Keratinocyte (primary cell): ENCODE data around the gene CCT7. TPM values are rescaled to one million over a fixed set of nuclear protein-coding genes. Genes with fewer than 3 reads are reported as not detected.

Experiments
- DNase-seq: peaks from one replicate; pipeline ENCODE4 v3.0.0-alpha.2; 2011; ENCODE audit warnings: low read depth, missing footprints, low spot score
- FAIRE-seq: peaks from 2 replicates; lab custom pipeline; 2011; peaks lifted over from hg19 to GRCh38; lab: Jason Lieb, UNC
- H2AFZ ChIP-seq: 2 replicates; pipeline ENCODE4 v1.6.0; 2012; ENCODE audit warnings: low read length, control low read depth, inconsistent platforms; ENCODE audit not compliant: control insufficient read depth
- H3K27ac ChIP-seq: 2 replicates; pipeline ENCODE4 v1.5.1; 2011; ENCODE audit warnings: low read length; ENCODE audit not compliant: control insufficient read depth, insufficient read depth
- H3K27me3 ChIP-seq: 3 replicates; pipeline ENCODE4 v1.6.0; 2011; ENCODE audit warnings: low read length; ENCODE audit not compliant: control insufficient read depth, insufficient read depth; ENCODE audit errors: extremely low read depth
- H3K36me3 ChIP-seq, 2 experiments: 2 replicates in 1 of 2; 3 replicates in 1 of 2; pipeline ENCODE4 v1.5.1; 2011; ENCODE audit warnings: low read length in 2 of 2, mild to moderate bottlenecking in 1 of 2; ENCODE audit not compliant: control insufficient read depth in 2 of 2, insufficient read depth in 2 of 2; ENCODE audit errors: extremely low read depth in 1 of 2
- H3K4me1 ChIP-seq: 3 replicates; pipeline ENCODE4 v1.5.1; 2011; ENCODE audit warnings: low read length; ENCODE audit not compliant: control insufficient read depth, insufficient read depth; ENCODE audit errors: extremely low read depth
- H3K4me2 ChIP-seq: 3 replicates; pipeline ENCODE4 v1.6.0; 2011; ENCODE audit warnings: low read depth, low read length; ENCODE audit not compliant: control insufficient read depth, insufficient read depth; ENCODE audit errors: extremely low read depth
- H3K4me3 ChIP-seq, 3 experiments: fragments of 200-600 bp in 1 of 3; sonication (generic) in 1 of 3; 2 replicates in 2 of 3; 3 replicates in 1 of 3; pipeline ENCODE4 v1.5.1; 2011 to 2016; ENCODE audit warnings: low read length in 3 of 3, mild to moderate bottlenecking in 3 of 3, control low read depth in 2 of 3, inconsistent platforms in 1 of 3, low read depth in 1 of 3, mixed read lengths in 1 of 3, mixed run types in 1 of 3, moderate library complexity in 1 of 3; ENCODE audit not compliant: control insufficient read depth in 2 of 3, insufficient read depth in 2 of 3; ENCODE audit errors: extremely low read depth in 1 of 3
- H3K79me2 ChIP-seq: 2 replicates; pipeline ENCODE4 v1.6.0; 2012; ENCODE audit warnings: low read length; ENCODE audit not compliant: control insufficient read depth, insufficient read depth
- H3K9ac ChIP-seq: 3 replicates; pipeline ENCODE4 v1.6.0; 2011; ENCODE audit warnings: low read length; ENCODE audit not compliant: control insufficient read depth, insufficient read depth; ENCODE audit errors: extremely low read depth
- H3K9me1 ChIP-seq: 3 replicates; pipeline ENCODE4 v1.6.0; 2011; ENCODE audit warnings: low read length; ENCODE audit not compliant: control insufficient read depth, insufficient read depth; ENCODE audit errors: extremely low read depth
- H3K9me3 ChIP-seq: 2 replicates; pipeline ENCODE4 v1.5.1; 2012; ENCODE audit warnings: low read depth, low read length; ENCODE audit not compliant: control insufficient read depth
- H4K20me1 ChIP-seq: 3 replicates; pipeline ENCODE4 v1.6.0; 2011; ENCODE audit warnings: low read length; ENCODE audit not compliant: control insufficient read depth, insufficient read depth; ENCODE audit errors: extremely low read depth
- EZH2 ChIP-seq: IDR thresholded peaks from one replicate; pipeline ENCODE4 v1.6.1; 2012; ENCODE audit warnings: inconsistent platforms, mild to moderate bottlenecking, low read length, moderate library complexity
- dilution Hi-C: fragments of 300-500 bp; cut with MboI; formaldehyde crosslinking; loops from one replicate; pipeline ENCODE4 v1.7.0; 2020; ENCODE audit warnings: low sequenced_read_pairs; ENCODE audit not compliant: extremely low pct_ligation_motif_present
- polyA plus RNA-seq, 5 experiments: library from polyadenylated mRNA; depleted of rRNA in 3 of 5; stranded (reverse) in 3 of 5; stranded (forward) in 1 of 5; unstranded in 1 of 5; fragments of >200 nt; gene quantifications; 1 replicate in 1 of 5; 2 replicates in 3 of 5; 3 replicates in 1 of 5; pipeline versions ENCODE4 v1.2.1 to v1.2.3, GENCODE V29; 2011 to 2012; ENCODE audit warnings: missing spikeins in 2 of 5, low read depth in 1 of 5, low replicate concordance in 1 of 5
- TF ChIP-seq, protein P1 (sequence below), 3 experiments: IDR thresholded peaks in 1 of 3; conservative IDR thresholded peaks in 1 of 3; optimal IDR thresholded peaks in 1 of 3; 2 replicates in 2 of 3; 3 replicates in 1 of 3; pipeline versions ENCODE3 to v1.5.1; 2011; ENCODE audit warnings: low read length in 3 of 3, mild to moderate bottlenecking in 3 of 3, moderate library complexity in 2 of 3, control low read depth in 1 of 3, inconsistent platforms in 1 of 3; ENCODE audit not compliant: insufficient read depth in 2 of 3; ENCODE audit errors: extremely low read depth in 1 of 3

The CCT7 gene
- polyA plus RNA-seq, 1 donor (not counting 4 experiments of a cell fraction or from before 2014, with no cell fraction given) = 357 TPM

DNA sequence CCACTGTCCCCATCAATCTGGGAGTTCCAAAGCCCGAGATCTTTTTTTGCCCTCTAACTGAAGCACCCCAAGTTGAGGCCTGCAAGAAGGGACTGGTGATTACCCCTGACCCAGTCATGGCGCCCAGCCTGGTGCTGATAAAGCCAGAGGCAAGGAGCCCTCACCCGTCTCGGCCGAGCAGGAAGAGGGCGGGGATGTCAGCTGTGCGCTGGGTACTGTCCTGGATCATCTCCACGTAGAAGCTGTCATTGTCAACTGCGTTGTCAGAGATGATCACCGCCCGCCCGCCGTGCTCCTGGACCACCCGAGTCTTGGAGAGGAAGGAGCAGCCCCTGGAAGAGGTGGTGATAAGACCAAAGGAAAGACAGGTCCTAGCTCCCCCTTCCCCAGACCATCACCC is 5.5 kb upstream of the CCT7 start:
- H3K36me3 ChIP-seq = peaks cover 7 to 8% of the 10 kb centered on the region in 2 experiments
- FAIRE-seq = no peak
- no peak overlapping the region for H2AFZ ChIP-seq
- H3K4me2 ChIP-seq = no peak overlapping the region
- no peaks in the 10 kb centered on the region for H3K9me1 ChIP-seq
- TF ChIP-seq EZH2 = no peak
- TF ChIP-seq, protein P1, sequence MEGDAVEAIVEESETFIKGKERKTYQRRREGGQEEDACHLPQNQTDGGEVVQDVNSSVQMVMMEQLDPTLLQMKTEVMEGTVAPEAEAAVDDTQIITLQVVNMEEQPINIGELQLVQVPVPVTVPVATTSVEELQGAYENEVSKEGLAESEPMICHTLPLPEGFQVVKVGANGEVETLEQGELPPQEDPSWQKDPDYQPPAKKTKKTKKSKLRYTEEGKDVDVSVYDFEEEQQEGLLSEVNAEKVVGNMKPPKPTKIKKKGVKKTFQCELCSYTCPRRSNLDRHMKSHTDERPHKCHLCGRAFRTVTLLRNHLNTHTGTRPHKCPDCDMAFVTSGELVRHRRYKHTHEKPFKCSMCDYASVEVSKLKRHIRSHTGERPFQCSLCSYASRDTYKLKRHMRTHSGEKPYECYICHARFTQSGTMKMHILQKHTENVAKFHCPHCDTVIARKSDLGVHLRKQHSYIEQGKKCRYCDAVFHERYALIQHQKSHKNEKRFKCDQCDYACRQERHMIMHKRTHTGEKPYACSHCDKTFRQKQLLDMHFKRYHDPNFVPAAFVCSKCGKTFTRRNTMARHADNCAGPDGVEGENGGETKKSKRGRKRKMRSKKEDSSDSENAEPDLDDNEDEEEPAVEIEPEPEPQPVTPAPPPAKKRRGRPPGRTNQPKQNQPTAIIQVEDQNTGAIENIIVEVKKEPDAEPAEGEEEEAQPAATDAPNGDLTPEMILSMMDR (optimal IDR thresholded peaks at IDR 0.05 in 1 of 3, IDR thresholded peaks at IDR 0.05 in 1 of 3, conservative IDR thresholded peaks at IDR 0.05 in 1 of 3; ENCODE audit: extremely low read depth in 1 of 3, insufficient read depth in 2 of 3, low read length in 3 of 3) = no peak
- no peaks in the 10 kb centered on the region for H3K27me3 ChIP-seq
- H3K4me3 ChIP-seq = no peak overlapping the region
- peaks cover 7% of the 10 kb centered on the region for H3K4me1 ChIP-seq
- H3K27ac ChIP-seq = no peak overlapping the region
- no peaks in the 10 kb centered on the region for H4K20me1 ChIP-seq
- no peak overlapping the region for H3K9ac ChIP-seq
- no peaks in the 10 kb centered on the region for H3K79me2 ChIP-seq
- H3K9me3 ChIP-seq = no peaks in the 10 kb centered on the region
- dilution Hi-C loops = no loop called here
- DNase-seq = no peak

DNA sequence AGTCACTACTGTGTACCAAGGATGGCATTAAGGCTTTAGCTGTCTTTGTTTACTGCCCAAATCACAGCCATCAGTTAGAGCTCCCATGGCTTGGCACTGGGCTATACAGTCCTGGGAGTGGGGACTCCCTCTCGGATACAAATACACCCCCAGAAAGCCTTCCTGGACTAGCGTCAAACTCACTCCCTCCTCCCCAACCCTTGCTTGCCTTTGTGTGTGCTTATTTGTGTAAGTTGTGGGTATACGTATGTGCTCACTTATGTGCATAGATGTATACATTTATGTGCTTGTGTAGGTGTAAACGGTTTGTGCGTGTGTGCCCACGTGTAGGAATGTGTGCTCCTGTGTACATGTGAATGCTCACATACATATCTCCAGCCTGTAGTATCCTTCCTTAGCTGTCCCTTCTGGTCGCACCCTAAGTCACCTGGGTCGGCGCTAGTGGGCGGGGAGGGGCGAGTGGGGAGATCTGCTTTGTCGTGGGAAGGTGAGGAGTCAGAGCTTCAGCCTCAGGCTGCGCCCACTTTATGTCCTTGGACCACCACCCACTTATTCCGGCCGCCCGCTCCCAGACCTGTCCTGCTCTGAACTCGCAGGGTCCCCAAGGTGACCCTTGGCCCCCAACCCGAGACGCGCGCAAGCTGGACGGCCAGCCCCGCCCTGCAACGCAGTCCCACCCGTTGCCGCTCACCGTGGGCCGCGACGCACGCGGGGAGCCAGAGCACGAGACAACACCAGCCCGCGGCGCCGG is 1.5 kb upstream of the CCT7 start:
- Histone ChIP-seq H3K79me2 (peaks cover 35% of the 10 kb centered on the region), H3K4me3 (peak overlapping the region; percentile 63 to 72 (median 67)), H3K27ac (peak overlapping the region; percentile 10), H3K9ac (peak overlapping the region; percentile 64), H3K4me2 (peak overlapping the region; percentile 77), H2AFZ (peak overlapping the region; percentile 61), H3K9me1 (no peaks in the 10 kb centered on the region), H3K36me3 (peaks cover 3 to 9% of the 10 kb centered on the region in 2 experiments), H3K27me3 (no peaks in the 10 kb centered on the region), H4K20me1 (peaks cover 15% of the 10 kb centered on the region), H3K4me1 (peaks cover 23% of the 10 kb centered on the region), H3K9me3 (no peaks in the 10 kb centered on the region)
- no peak for FAIRE-seq
- no peak for DNase-seq
- dilution Hi-C loops = no loop called here
- no peak for TF ChIP-seq EZH2
- TF ChIP-seq, protein P1 (optimal IDR thresholded peaks at IDR 0.05 in 1 of 3, IDR thresholded peaks at IDR 0.05 in 1 of 3, conservative IDR thresholded peaks at IDR 0.05 in 1 of 3; ENCODE audit: extremely low read depth in 1 of 3, insufficient read depth in 2 of 3, low read length in 3 of 3) = no peak
